ENCODE data around the gene FHOD3.

- TF ChIP-seq CTCF (IDR thresholded peaks at IDR 0.05) (no peak), POLR2A (IDR thresholded peaks at IDR 0.05) (no peak)
Measured at GRCh38 chr18:36733150-36733549, 435.6 kb downstream of the FHOD3 start.
